ENCODE results near the gene EFNA5.

DNA sequence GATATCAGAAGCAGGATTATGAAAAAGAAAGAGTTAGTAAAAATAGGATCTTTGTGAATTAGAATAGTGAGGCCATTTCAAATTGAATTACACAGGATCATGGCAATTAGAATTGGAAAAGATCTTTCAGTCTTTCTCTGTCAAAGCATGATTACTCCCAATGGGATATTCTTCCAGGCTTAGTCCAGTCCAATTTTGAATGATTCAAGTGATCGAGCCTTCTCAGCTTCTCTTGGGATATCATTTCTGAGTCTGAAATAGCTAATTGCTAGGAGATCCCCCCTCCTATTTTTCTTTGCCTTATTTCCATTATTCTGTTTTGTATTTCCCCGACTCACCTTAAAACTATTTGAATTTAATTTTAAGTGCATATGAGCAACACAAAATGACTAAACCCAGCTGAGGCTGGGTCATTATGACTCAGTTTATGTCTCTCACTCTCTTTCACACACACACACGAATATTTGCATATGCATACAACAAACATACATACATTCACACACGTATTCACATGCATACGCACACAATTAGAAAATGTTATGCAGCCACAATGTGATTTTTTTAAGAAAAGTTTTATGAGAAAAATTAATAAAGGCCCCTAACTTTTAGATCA is 34.8 kb upstream of the EFNA5 start:
- TF ChIP-seq ZNF674 (CRISPR knock-in tag; IDR thresholded peaks at IDR 0.05; ENCODE audit: low read depth) (no peak), ZNF720 (CRISPR knock-in tag; IDR thresholded peaks at IDR 0.05) (no peak), ZNF326 (CRISPR knock-in tag; IDR thresholded peaks at IDR 0.05; ENCODE audit: borderline replicate concordance) (no peak)

Measured in HepG2 (cell line).